ENCODE measurements around the gene SLC16A5. TPM values are rescaled to one million over a fixed set of nuclear protein-coding genes. Genes with fewer than 3 reads are reported as not detected.
"Not testable (repeated sequence)": the region's sequence is repeated elsewhere in the genome, so short reads cannot be mapped to it uniquely, and the experiment has no call there.

SLC16A5 gene
- total RNA-seq, 4 donors from 2014 or later = 65.9 to 94.6 (median 79.5) TPM

DNA sequence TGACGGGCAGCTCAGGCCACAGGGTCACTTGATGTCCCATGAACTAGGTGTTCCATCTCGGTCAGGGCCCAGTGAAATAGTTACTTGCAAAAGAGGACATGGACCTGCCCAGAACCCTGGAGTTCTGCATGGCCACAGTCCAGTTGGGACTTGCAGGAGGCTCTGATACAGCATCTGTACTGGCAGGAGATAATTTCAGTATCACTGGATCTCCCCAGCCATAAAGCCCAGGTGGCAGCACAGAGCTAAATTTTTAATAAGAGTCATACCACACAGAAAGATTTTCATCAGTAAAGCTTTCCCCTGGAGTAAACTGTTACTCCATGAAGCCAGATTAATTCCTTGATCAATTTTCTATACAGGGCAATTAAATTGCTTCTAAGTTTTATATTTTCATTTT lies 18.0 kb upstream of the SLC16A5 start:
- H3K36me3 ChIP-seq = no peaks in the 10 kb centered on the region
- in situ Hi-C loops (cut with MboI; ENCODE audit: low pct_ligation_motif_present in 1 of 4, low pct_unique_long_range_greater_than_20kb in 1 of 4, low sequenced_read_pairs in 3 of 4) (no loop called here), intact Hi-C loops (cut with DNase I; ENCODE audit: low total_unique reads) (loop anchor here (10.0 kb wide), 1 partner anchor 135 kb away; the partner anchor contains the start of gene NUP85)
- DNase-seq = no peak
- no peak for TF ChIP-seq POLR2A (IDR thresholded peaks at IDR 0.05)
- TF ChIP-seq EP300 (IDR thresholded peaks at IDR 0.05; ENCODE audit: low read depth) = no peak
- no peak for TF ChIP-seq POLR2AphosphoS5 (IDR thresholded peaks at IDR 0.05)
- TF ChIP-seq, protein P1, sequence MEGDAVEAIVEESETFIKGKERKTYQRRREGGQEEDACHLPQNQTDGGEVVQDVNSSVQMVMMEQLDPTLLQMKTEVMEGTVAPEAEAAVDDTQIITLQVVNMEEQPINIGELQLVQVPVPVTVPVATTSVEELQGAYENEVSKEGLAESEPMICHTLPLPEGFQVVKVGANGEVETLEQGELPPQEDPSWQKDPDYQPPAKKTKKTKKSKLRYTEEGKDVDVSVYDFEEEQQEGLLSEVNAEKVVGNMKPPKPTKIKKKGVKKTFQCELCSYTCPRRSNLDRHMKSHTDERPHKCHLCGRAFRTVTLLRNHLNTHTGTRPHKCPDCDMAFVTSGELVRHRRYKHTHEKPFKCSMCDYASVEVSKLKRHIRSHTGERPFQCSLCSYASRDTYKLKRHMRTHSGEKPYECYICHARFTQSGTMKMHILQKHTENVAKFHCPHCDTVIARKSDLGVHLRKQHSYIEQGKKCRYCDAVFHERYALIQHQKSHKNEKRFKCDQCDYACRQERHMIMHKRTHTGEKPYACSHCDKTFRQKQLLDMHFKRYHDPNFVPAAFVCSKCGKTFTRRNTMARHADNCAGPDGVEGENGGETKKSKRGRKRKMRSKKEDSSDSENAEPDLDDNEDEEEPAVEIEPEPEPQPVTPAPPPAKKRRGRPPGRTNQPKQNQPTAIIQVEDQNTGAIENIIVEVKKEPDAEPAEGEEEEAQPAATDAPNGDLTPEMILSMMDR (IDR thresholded peaks at IDR 0.05) = peak; percentile 14 to 42 (median 25)
- H3K27ac ChIP-seq = no peak overlapping the region
- peaks cover 8 to 16% (median 12%) of the 10 kb centered on the region in 4 donors for H3K4me1 ChIP-seq
- 60 to 86% methylated on average over 1 to 2 of the region's 2 CpGs for WGBS, 2 donors (ENCODE audit: low coverage in 1 of 2)
- H3K9me3 ChIP-seq = no peaks in the 10 kb centered on the region
- no peak overlapping the region for H3K4me3 ChIP-seq
- no peaks in the 10 kb centered on the region for H3K27me3 ChIP-seq

DNA sequence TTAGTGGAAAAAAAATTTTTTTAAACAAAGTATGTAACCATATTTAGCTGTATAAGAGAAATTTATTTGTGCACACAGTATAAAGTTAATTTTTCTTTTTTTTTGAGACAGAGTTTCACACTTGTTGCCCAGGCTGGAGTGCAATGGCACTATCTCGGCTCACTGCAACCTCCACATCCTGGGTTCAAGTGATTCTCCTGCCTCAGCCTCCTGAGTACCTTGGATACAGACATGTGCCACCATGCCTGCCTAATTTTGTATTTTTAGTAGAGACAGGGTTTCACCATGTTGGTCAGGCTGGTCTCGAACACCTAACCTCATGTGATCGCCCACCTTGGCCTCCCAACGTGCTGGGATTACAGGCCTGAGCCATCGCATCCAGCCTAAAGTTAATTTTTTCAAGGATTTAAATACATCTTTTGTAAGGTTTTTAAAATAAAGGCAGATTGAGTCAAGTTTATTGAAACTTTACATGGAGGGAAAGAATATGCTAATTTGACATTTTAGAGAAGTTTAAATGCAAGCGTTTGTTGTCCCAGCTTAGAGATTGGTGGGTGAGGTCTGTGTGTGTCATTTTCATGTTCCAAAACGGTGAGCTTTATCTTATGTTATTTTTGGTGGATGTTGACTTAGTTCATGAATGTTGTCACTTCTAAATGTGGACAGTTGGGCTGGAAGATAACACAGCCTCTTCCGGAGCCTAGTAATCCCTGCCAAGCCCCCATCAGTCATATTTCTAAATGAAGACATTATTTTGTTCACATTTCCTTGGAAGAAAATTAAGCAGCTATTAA lies 16.1 kb upstream of the SLC16A5 start:
- DNase-seq; H3K27ac ChIP-seq; H3K27me3 ChIP-seq; in situ Hi-C loops (cut with MboI; ENCODE audit: low pct_ligation_motif_present in 1 of 4, low pct_unique_long_range_greater_than_20kb in 1 of 4, low sequenced_read_pairs in 3 of 4); H3K4me3 ChIP-seq; H3K36me3 ChIP-seq; H3K9me3 ChIP-seq: not testable (repeated sequence)
- 82% methylated on average over 8 of the region's 8 CpGs for WGBS, 2 donors (ENCODE audit: low coverage in 1 of 2)
- H3K4me1 ChIP-seq = peaks cover 9 to 16% (median 12%) of the 10 kb centered on the region in 4 donors
- intact Hi-C loops (cut with DNase I; ENCODE audit: low total_unique reads) = loop anchor here (10.0 kb wide), 1 partner anchor 133 kb away; the partner anchor contains the start of gene NUP85

DNA sequence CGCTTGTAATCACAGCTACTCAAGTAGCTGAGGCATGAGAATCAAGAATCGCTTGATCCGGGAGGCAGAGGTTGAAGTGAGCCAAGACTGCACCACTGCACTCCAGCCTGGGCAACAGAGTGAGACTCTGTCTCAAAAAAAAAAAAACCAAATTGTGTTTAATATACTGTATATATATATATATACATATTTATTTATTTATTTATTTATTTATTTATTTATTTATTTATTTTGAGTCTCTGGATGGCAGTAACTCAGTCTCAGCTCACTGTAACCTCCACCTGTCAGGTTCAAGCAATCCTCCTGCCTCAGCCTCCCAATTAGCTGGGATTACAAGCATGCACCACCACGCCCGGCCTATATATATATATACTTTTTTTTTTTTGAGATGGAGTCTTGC lies 14.8 kb upstream of the SLC16A5 start:
- WGBS, 2 donors (ENCODE audit: low coverage in 1 of 2) = 94 to 98% methylated on average over 5 of the region's 5 CpGs
- H3K36me3 ChIP-seq; H3K27me3 ChIP-seq; DNase-seq; H3K9me3 ChIP-seq; in situ Hi-C loops (cut with MboI; ENCODE audit: low pct_ligation_motif_present in 1 of 4, low pct_unique_long_range_greater_than_20kb in 1 of 4, low sequenced_read_pairs in 3 of 4); H3K4me3 ChIP-seq: not testable (repeated sequence)
- intact Hi-C loops (cut with DNase I; ENCODE audit: low total_unique reads) = loop anchor here (10.0 kb wide), 1 partner anchor 132 kb away; the partner anchor contains the start of gene NUP85
- Histone ChIP-seq H3K27ac (peak overlapping the region in 2 of 4 donors; percentile 74 to 85), H3K4me1 (peaks cover 20 to 28% (median 23%) of the 10 kb centered on the region in 4 donors)

DNA sequence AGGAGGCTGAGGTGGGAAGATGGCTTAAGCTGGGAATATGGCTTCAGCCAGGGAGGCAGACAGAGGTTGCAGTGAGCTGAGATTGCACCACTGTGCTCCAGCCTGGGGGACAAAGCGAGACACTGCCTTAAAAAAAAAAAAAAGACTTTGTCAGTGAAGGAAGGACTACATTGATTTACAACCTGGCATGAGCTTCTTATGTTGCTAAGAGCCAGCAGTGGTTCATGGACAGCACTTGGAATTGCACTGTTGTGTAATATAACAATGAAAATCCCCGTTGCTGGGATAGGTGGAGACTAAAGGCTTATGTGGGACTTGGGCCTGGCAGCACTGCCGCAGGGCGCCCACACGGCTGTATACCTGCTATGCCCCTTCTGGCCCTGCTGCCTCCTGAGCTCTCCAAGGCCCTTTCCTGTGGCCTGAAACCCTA lies 14.1 kb upstream of the SLC16A5 start:
- no peaks in the 10 kb centered on the region for H3K9me3 ChIP-seq
- intact Hi-C loops (cut with DNase I; ENCODE audit: low total_unique reads) = loop anchor here (10.0 kb wide), 1 partner anchor 131 kb away; the partner anchor contains the start of gene NUP85
- H3K27ac ChIP-seq = peak overlapping the region; percentile 65 to 85 (median 74)
- WGBS, 2 donors (ENCODE audit: low coverage in 1 of 2) = 0 to 31% methylated on average over 1 to 5 of the region's 5 CpGs
- in situ Hi-C loops (cut with MboI; ENCODE audit: low pct_ligation_motif_present in 1 of 4, low pct_unique_long_range_greater_than_20kb in 1 of 4, low sequenced_read_pairs in 3 of 4) = no loop called here
- no peaks in the 10 kb centered on the region for H3K36me3 ChIP-seq
- no peak for TF ChIP-seq EP300 (IDR thresholded peaks at IDR 0.05; ENCODE audit: low read depth)
- TF ChIP-seq, protein P1 (IDR thresholded peaks at IDR 0.05) = peak in 2 of 5 experiments; percentile 16 to 19
- TF ChIP-seq POLR2AphosphoS5 (IDR thresholded peaks at IDR 0.05) = peak in 2 of 3 donors; percentile 49 to 60
- peak; percentile 34 for TF ChIP-seq POLR2A (IDR thresholded peaks at IDR 0.05)
- no peaks in the 10 kb centered on the region for H3K27me3 ChIP-seq
- peaks cover 27 to 35% (median 30%) of the 10 kb centered on the region in 4 donors for H3K4me1 ChIP-seq
- no peak overlapping the region for H3K4me3 ChIP-seq
- DNase-seq = peak; percentile 53

DNA sequence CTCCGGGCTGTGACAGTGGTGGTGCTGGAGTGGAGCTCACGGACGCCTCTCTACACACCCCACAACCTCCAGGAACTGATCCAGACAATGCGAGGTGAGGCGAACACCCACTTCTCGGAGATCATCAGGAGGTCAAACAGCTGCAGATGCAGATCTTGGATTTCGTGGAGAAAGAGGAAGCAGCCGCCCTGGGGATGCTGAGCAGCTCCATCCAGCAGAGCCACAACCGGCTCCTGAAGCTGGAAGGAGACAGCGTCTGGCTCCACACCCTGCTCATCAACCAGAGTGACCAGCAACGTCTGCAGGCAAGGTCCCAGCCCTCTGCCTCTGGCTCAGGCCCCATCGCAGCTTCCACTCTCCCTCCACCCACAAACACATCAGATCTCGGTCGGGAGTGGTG lies 13.2 kb upstream of the SLC16A5 start:
- Histone ChIP-seq H3K4me3 (no peak overlapping the region), H3K36me3 (no peaks in the 10 kb centered on the region), H3K9me3 (no peaks in the 10 kb centered on the region), H3K4me1 (peaks cover 32 to 44% (median 39%) of the 10 kb centered on the region in 4 donors), H3K27me3 (no peaks in the 10 kb centered on the region), H3K27ac (peak overlapping the region; percentile 65 to 85 (median 74))
- no peak for DNase-seq
- 56 to 83% methylated on average over 7 to 14 of the region's 14 CpGs for WGBS, 2 donors (ENCODE audit: low coverage in 1 of 2)
- TF ChIP-seq POLR2AphosphoS5 (IDR thresholded peaks at IDR 0.05) (no peak), POLR2A (IDR thresholded peaks at IDR 0.05) (no peak), EP300 (IDR thresholded peaks at IDR 0.05; ENCODE audit: low read depth) (no peak)
- TF ChIP-seq, protein P1 (IDR thresholded peaks at IDR 0.05) = no peak
- in situ Hi-C loops (cut with MboI; ENCODE audit: low pct_ligation_motif_present in 1 of 4, low pct_unique_long_range_greater_than_20kb in 1 of 4, low sequenced_read_pairs in 3 of 4) = no loop called here
- intact Hi-C loops (cut with DNase I; ENCODE audit: low total_unique reads) = loop anchor here (10.0 kb wide), 1 partner anchor 130 kb away; the partner anchor contains the start of gene NUP85
